Activated B cell treated with CpG ODN at 0.5 μM for 24 hours (primary cell): ENCODE results near the gene HJV. TPM values are rescaled to one million over a fixed set of nuclear protein-coding genes. Genes with fewer than 3 reads are reported as not detected.

Experiments
- ATAC-seq: fragments of 200-7000 bp; cut with Tn5 transposase; one replicate; pipeline ENCODE4 v1.10.0; 2021; ENCODE audit warnings: low read depth, mild to moderate bottlenecking, moderate library complexity
- CTCF ChIA-PET: fragments of 350-600 bp; sonication (Branson Sonifier 250); formaldehyde crosslinking; loops from one replicate; lab custom pipeline; 2021; ENCODE audit warnings: antibody characterized with exemption; lab: Charles Lee
- POLR2A ChIA-PET: fragments of 350-600 bp; sonication (Branson Sonifier 250); formaldehyde crosslinking; loops from one replicate; lab custom pipeline; 2021; ENCODE audit warnings: antibody characterized with exemption; lab: Charles Lee
- DNase-seq: peaks from one replicate; pipeline ENCODE4 v3.0.0; 2022
- H3K27ac Mint-ChIP-seq: one replicate; pipeline ENCODE4 v1.8.0; 2020; ENCODE audit warnings: mixed read lengths
- H3K27me3 Mint-ChIP-seq: one replicate; pipeline ENCODE4 v1.8.0; 2021; ENCODE audit warnings: mixed read lengths
- H3K36me3 Mint-ChIP-seq: one replicate; pipeline ENCODE4 v1.8.0; 2021; ENCODE audit warnings: low read depth, mixed read lengths
- H3K4me1 Mint-ChIP-seq: one replicate; pipeline ENCODE4 v1.8.0; 2021; ENCODE audit warnings: mixed read lengths
- H3K4me3 Mint-ChIP-seq: one replicate; pipeline ENCODE4 v1.8.0; 2020; ENCODE audit warnings: mild to moderate bottlenecking, mixed read lengths
- H3K9me3 Mint-ChIP-seq: one replicate; pipeline ENCODE4 v1.8.0; 2020; ENCODE audit warnings: mixed read lengths
- intact Hi-C: fragments of 100-400 bp; cut with micrococcal nuclease; formaldehyde crosslinking; loops from one replicate; pipeline ENCODE4 v1.15.1; 2024
- total RNA-seq: library from RNA; stranded (reverse); gene quantifications from 2 replicates; pipeline ENCODE4 v1.2.3, GENCODE V29; 2022
- TF ChIP-seq, protein P1 (sequence below): fragments of 200-600 bp; IDR thresholded peaks from one replicate; pipeline ENCODE4 v1.8.0; 2022; ENCODE audit warnings: antibody characterized with exemption, mild to moderate bottlenecking

The HJV gene
- total RNA-seq, 1 donor from 2014 or later = not detected

DNA sequence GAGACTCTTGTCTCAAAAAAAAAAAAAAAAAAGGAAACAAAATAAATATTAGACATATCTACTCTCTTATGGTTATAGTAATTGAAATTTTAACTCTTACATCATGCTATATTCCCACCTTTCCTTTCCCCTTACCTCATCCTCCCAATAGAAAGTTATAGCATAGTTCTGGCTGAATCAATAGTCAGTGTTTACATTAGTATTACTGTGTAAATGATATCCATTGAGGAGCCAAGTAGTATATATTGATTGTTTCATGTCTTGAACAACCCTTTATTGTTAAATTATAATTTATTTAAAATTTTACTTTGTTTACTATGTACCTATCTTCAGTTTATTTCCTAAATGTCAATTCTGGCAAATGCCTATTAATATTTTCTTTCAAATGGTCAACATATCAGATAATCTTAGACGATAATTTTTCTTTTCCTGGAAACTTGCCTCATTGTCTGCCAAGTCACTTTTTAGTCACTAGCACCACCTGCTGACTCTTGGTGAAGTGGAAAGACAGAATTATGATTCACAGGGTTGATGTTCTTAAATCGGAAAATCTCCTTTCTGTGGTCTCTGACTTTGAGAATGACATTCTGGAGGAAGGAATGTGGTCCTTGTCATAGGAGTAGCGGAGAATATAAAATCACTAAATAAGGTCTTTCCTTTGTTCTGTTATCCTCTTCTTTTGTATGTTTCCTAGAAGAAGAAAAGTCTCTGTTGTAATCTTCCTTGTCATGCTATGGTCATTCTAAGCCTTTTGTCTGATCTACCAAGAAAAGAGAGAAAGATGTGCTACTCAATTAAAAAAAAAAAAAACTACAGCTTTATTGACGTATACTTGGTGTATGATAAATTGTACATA, 8.6 kb downstream of the HJV start:
- POLR2A ChIA-PET = interaction anchor here (0.6 to 1.5 kb wide), 3 partner anchors 15 to 166 kb away, joined by 5 to 10 read pairs (median 5); no protein-coding TSS in a partner anchor
- H3K9me3 Mint-ChIP-seq = no peaks in the 10 kb centered on the region

DNA sequence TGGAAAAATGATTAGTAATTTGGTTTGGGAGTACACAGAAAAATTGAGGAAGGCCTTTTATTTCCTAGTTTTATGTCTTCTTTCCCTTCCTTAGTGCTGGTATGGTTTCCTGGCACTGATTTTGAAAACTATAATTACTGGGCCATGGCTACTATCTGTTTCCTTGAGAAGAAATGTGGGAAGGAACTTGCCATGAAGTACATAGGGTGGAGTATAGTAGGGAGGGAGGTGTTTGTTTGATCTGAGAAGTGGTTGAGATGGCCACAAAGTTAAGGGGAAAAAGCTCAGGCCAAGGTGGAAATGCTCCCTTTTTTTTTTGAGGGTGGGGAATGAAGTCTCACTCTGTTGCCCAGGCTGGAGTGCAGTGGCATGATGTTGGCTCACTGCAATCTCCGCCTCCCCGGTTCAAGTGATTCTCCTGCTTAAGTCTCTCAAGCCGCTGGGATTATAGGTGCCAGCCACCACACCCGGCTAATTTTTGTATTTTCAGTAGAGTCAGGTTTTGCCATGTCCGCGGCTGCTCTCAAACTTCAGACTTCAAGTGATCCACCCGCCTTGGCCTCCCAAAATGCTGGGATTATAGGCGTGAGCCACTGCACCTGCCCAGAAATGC, 11.3 kb downstream of the HJV start:
- H3K9me3 Mint-ChIP-seq = no peaks in the 10 kb centered on the region
- TF ChIP-seq, protein P1, sequence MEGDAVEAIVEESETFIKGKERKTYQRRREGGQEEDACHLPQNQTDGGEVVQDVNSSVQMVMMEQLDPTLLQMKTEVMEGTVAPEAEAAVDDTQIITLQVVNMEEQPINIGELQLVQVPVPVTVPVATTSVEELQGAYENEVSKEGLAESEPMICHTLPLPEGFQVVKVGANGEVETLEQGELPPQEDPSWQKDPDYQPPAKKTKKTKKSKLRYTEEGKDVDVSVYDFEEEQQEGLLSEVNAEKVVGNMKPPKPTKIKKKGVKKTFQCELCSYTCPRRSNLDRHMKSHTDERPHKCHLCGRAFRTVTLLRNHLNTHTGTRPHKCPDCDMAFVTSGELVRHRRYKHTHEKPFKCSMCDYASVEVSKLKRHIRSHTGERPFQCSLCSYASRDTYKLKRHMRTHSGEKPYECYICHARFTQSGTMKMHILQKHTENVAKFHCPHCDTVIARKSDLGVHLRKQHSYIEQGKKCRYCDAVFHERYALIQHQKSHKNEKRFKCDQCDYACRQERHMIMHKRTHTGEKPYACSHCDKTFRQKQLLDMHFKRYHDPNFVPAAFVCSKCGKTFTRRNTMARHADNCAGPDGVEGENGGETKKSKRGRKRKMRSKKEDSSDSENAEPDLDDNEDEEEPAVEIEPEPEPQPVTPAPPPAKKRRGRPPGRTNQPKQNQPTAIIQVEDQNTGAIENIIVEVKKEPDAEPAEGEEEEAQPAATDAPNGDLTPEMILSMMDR = no peak
- H3K27ac Mint-ChIP-seq = no peak overlapping the region
- no peaks in the 10 kb centered on the region for H3K36me3 Mint-ChIP-seq
- peaks cover 24% of the 10 kb centered on the region for H3K4me1 Mint-ChIP-seq
- intact Hi-C loops = loop anchor here (10.0 kb wide), 1 partner anchor 415 kb away; no protein-coding TSS in a partner anchor
- CTCF ChIA-PET = interaction anchor here (2.8 to 14.3 kb wide), 2 partner anchors 31 to 165 kb away, joined by 16 to 247 read pairs; partner anchors contain the start of gene NUDT17
- POLR2A ChIA-PET = interaction anchor here (1.1 kb wide), 2 partner anchors 14 to 31 kb away, joined by 3 read pairs; partner anchors contain the start of gene TXNIP
- no peak overlapping the region for H3K4me3 Mint-ChIP-seq
- ATAC-seq (no peak), DNase-seq (no peak)
- H3K27me3 Mint-ChIP-seq = no peaks in the 10 kb centered on the region

More for the DNA sequence above, 8.6 kb downstream of the HJV start:
- peaks cover 6% of the 10 kb centered on the region for H3K27me3 Mint-ChIP-seq
- CTCF ChIA-PET = interaction anchor here (0.7 to 14.3 kb wide), 8 partner anchors 15 to 167 kb away, joined by 3 to 247 read pairs (median 5); partner anchors contain the start of gene NUDT17
- no peaks in the 10 kb centered on the region for H3K36me3 Mint-ChIP-seq
- H3K4me1 Mint-ChIP-seq = peaks cover 4% of the 10 kb centered on the region
- DNase-seq (no peak), ATAC-seq (peak; percentile 62)
- TF ChIP-seq, protein P1 = peak; percentile 79
- H3K27ac Mint-ChIP-seq = no peak overlapping the region
- intact Hi-C loops = loop anchor here (1.0 to 10.0 kb wide), 5 partner anchors 36 to 418 kb away; partner anchors contain the start of gene NUDT17
- H3K4me3 Mint-ChIP-seq = no peak overlapping the region

DNA sequence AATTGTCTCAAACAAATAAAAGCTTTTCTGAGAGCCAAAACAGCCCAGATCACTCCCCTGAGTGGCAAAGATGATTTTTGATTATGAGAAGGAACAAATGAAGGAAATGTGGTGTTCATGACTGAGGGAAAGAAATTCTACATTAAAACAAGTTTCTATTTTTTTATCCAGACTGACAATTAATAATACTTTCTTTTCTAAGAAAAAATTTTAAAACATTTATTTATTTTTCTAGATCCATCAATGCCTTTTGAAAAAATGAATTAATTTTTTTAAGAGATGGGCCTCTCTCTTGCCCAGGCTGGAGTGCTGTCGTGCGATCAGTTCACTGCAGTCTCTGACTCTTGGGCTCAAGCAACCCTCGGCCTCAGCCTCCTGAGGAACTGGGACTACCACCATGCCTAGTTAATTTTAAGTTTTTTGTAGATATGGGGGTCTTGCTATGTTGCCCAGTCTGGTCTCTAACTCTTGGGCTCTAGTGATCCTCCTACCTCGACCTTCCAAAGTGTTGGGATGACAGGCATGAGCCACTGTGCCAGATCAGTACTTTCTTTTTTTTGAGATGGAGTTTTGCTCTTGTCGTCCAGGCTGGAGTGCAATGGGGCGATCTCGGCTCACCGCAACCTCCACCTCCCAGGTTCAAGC, 13.9 kb downstream of the HJV start:
- Mint-ChIP-seq H3K36me3 (no peaks in the 10 kb centered on the region), H3K27ac (peak overlapping the region; percentile 96), H3K4me3 (no peak overlapping the region), H3K4me1 (peaks cover 26% of the 10 kb centered on the region), H3K27me3 (no peaks in the 10 kb centered on the region), H3K9me3 (no peaks in the 10 kb centered on the region)
- ChIA-PET POLR2A (interaction anchor here (0.9 to 4.1 kb wide), 16 partner anchors 11 to 162 kb away, joined by 3 to 136 read pairs (median 6); partner anchors contain the start of genes ANKRD34A, LIX1L, NUDT17 and PEX11B), CTCF (interaction anchor here (0.6 to 14.3 kb wide), 10 partner anchors 10 to 162 kb away, joined by 3 to 247 read pairs (median 6); partner anchors contain the start of genes ANKRD34A, LIX1L, NUDT17 and POLR3GL)
- ATAC-seq (no peak), DNase-seq (no peak)
- intact Hi-C loops = loop anchor here (1.0 kb wide), 4 partner anchors 10 to 148 kb away; partner anchors contain the start of genes PIAS3 and RBM8A
- TF ChIP-seq, protein P1 = no peak

DNA sequence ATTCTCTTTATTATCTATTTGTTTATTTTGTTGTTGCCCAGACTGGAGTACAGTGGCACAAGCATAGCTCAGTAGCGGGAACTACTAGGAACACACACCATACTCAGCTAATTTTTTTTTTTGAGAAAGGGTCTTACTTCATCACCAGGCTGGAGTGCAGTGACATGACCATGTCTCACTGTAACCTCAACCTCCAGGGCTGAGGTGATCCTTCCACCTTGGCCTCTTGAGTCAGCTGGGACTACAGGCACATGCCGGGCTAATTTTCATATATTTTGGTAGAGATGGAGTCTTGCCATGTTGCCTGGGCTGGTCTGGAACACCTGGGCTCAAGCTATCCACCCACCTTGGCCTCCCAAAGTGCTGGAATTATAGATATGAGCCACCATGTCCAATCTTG, 19.8 kb downstream of the HJV start:
- no peaks in the 10 kb centered on the region for H3K27me3 Mint-ChIP-seq
- DNase-seq (no peak), ATAC-seq (no peak)
- no peak overlapping the region for H3K4me3 Mint-ChIP-seq
- H3K9me3 Mint-ChIP-seq = no peaks in the 10 kb centered on the region
- peak overlapping the region; percentile 69 for H3K27ac Mint-ChIP-seq
- TF ChIP-seq, protein P1 = no peak
- POLR2A ChIA-PET = interaction anchor here (0.7 to 1.9 kb wide), 3 partner anchors 10 to 22 kb away, joined by 3 to 18 read pairs (median 4); no protein-coding TSS in a partner anchor
- H3K36me3 Mint-ChIP-seq = peaks cover 2% of the 10 kb centered on the region
- peaks cover 64% of the 10 kb centered on the region for H3K4me1 Mint-ChIP-seq
- intact Hi-C loops = no loop called here
- CTCF ChIA-PET = interaction anchor here (0.6 to 14.3 kb wide), 6 partner anchors 13 to 156 kb away, joined by 3 to 247 read pairs (median 3); partner anchors contain the start of genes HJV and NUDT17
